ENCODE measurements around the gene FBN2.
"Not testable (repeated sequence)": the region's sequence is repeated elsewhere in the genome, so short reads cannot be mapped to it uniquely, and the experiment has no call there.

Gene FBN2

DNA sequence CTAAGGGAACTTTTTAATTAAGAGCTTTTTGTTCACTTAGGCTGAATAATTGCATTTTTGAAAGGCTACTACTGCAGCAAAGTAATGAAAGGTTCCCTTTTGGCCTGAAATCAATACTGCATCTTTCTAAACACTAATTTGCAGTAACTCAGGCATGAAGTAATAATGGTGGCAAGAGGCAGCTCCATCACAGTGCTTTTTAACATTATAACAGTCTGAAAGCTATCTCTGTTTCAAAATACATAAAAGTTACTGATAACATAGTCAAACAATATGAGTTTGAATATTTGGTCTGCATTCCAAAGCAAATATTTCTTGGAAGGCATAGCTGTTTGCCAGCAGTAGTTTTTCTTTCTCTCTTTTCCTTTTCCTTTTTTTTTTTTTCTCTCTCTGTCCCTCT is 113.4 kb downstream of the FBN2 start:
- no peak for ATAC-seq
- no peak for DNase-seq

DNA sequence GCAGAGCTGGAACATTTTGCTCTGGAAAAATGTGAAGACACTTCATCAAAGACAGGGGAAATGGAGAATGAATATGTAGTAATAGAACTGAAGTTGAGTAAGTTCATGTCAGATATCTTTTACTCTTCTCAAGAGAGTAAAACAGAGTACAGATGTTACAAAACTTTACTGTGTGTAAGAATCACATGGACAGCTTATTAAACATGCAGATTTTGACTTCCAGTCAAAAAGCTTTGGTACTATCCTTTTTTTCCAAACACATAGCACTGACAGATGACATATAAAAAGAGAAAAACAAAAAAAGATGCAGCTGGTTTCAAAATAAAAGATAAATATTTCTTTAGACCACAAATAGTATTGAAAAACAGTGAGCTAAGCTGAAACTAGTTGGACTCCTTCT is 115.4 kb downstream of the FBN2 start:
- DNase-seq (no peak), ATAC-seq (no peak)

DNA sequence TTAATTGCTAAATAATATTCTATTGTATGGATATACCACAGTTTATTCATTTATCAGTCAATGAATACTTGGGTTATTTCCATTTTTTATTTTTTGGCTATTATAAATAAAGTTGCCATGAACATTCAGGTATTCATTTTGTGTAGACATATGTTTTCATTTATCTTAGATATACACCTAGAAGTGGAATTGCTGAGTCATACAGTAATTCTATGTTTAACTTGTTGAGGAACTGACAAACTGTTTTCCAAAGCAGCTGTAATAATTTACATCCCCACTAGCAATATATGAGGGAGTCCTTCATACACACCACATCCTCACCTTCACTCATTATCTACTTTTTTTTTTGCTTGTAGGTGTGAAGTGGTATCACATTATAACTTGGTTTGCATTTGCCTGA is 123.6 kb downstream of the FBN2 start:
- DNase-seq (no peak), ATAC-seq (no peak)

GRCh38 chr5:128413356-128413755 is 124.7 kb downstream of the FBN2 start:
- DNase-seq (no peak), ATAC-seq (no peak)

DNA sequence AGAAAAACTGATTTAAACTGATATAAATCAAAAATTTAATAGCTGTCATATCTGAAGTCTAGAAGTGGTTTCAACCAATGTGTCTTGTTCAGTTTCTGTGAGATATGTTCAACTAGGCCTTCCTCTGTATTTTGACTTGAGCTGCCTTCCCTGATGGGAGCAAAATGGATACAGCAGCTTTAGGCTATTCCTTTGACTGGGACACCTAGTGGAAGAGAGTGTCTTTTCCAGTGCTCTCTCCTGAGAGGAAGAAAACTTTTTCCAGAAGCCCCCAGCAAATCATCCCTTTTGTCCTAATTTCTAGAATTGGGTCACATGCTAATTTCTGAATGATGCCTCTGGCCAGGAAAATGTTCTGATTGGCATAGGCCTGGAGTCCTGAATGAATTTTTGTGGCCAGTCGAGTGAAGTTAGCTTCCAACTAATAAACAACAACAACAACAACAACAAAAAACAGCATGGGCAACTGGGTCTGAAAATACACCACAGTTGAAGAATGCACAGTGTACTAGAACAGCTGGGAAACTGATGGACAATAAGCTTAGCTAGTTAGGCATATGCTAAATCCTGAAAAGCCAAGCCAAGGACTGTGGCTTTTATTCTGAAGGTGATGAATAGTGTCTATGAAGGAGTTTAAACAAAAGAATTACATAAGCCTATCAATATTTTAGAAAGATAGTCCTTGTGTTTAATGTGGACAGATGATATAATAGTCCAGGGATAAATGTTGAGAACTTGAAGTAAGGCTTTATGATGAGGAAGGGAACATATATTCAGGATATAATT is 125.7 kb downstream of the FBN2 start:
- no peak for ATAC-seq
- no peak for DNase-seq

DNA sequence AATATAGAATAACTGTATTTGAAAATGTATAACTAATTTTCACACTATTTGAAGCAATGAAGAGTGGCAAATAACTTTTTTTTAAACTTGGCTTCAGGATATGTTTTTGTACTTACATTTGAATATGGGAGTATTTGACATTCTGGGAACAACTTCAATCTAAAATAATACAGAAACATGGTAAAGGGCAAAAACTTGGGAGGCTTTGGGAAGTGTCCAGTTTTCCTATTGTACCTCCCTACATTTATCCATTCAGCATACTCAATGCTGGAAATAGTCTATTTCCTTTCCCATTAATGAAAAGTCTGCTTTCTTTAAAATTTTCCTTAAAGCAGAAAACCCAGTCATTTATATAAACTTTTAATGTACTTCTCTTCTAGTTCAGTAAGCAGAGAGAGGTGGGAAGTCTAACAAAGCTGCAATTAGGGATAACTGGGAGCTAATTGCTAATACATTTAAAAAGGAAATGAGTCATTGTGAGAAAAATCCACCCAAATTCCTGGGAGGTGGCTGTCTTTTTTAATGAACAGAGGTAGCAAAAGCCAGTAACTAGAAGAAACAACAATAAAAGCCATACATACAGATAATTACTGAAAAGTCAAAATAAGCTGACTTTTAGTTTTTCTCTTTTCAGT is 128.8 kb downstream of the FBN2 start:
- DNase-seq: no peak
- no peak for ATAC-seq

GRCh38 chr5:128408622-128409021 is 129.4 kb downstream of the FBN2 start:
- DNase-seq: no peak
- ATAC-seq: no peak

DNA sequence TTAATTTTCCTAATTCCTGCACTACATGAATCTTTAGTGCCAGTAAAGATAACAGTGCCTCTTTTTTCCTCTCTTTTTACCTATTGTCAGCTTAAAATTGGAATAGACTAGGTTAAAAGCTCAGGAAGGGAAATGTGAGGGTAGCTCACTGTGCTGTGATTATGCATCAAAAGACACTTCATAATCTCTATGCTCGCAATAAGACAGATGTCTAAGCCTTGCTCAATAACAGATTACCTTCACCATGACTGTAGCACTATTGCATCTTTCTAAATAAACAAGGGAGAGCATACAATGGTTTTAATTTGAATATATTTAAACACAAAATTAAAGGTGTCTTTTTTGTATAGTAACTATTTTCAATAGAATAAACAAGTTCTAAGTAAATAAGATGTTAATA is 130.1 kb downstream of the FBN2 start:
- DNase-seq (no peak), ATAC-seq (no peak)

DNA sequence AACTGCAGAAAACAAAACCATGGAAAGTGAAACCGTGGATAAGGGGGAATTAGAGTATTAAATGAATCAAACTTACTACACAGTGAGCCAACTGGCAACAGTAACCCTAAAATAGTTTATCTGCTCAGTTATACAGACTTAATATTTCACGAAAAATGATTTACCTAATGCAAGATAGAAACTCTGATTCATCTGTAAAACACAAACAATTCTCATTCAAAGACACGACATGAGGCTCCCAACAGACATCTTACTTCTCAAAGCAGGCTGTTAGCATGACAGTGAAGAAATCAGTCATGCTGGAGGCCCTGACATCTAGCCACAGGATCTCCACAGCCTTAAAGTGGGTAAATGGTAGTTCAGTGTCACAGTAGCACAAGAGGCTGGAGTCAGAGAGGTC is 131.2 kb downstream of the FBN2 start:
- DNase-seq: no peak
- ATAC-seq: no peak

DNA sequence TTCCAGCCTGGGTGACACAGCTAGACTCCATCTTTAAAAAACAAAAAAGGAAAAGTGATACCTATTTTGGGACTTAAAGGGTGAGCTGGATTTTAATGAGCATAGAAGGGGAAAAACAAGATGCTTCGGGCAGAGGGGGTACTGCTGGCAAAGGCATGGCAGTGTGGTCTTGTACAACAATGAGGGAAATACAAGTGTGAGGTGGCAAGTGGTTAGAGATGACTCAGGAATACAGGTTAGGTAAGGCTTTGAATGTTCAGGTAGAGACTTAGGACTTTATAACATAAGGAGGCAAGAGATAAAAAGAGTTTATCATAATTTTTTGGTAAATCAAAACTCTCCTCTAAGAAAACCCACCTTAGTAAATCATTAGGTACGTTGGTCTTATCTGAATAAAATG is 132.9 kb downstream of the FBN2 start:
- DNase-seq: no peak
- ATAC-seq: no peak

GRCh38 chr5:128403333-128403732 is 134.7 kb downstream of the FBN2 start:
- DNase-seq (no peak), ATAC-seq (no peak)

DNA sequence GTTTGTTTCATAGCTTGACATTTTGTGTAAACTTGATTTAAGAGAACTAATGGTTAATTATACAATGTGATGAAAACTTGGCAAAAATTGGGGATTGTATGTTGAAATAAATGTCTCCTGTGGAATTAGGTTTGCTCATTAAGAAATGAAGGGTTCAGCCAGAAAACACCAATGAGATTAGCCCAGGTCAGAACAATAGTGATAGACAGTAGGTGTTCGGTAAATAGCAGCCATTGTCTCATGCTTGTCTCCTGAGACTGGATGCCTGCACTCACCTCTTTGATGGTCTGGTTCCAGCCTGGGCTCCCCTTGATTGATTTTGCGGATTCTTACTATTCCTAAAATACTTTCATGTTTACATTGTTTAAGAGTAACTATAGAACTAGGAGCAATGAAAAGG is 135.5 kb downstream of the FBN2 start:
- ATAC-seq (no peak), DNase-seq (no peak)

DNA sequence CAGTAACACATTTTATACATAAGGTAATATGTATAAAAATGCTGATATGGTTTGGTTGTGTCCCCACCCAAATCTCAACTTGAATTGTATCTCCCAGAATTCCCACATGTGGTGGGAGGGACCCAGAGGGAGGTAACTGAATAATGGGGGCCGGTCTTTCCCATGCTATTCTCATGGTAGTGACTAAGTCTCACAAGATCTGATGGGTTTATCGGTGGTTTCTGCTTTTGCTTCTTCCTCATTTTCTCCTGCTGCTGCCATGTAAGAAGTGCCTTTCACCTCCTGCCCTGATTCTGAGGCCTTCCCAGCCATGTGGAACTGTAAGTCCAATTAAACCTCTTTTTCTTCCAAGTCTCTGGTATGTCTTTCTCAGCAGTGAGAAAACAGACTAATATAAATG is 137.3 kb downstream of the FBN2 start:
- not testable (repeated sequence) for DNase-seq, ATAC-seq

DNA sequence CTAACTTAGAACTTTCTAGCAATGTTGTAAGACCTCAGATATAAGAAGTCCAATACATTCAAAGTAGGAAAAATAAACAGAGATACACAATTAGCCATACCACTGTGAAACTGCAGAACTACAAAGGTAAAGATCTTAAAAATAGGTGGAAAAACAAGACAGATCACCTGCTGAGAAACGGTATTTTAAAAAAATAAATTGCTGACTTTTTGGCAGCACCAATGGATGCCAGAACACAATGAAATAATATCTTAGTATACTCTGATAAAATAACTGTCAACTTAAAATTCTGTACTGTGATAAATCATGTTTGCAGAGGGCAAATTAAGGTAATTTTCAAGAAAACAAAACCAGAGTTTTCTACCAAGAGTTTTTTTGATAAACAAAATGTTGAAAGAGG is 138.9 kb downstream of the FBN2 start:
- no peak for DNase-seq
- no peak for ATAC-seq

DNA sequence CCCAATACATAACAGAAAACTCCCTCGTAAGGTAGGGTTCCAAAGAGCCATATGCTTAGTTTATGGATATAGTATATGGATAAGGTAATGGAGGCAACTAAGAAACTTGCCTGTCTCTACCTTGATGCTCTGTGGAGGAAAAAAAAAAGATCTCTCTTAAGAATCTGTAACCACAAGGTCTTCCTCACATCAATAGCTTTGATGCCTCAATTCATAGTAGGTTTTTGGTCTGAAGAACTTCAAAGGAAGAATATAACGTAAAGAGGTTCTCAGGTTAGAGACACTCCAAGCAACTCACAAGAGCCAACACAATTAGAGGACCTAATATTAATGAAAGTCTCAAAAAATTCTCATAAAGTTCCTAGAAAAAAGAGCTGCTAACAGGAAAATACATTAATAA is 140.2 kb downstream of the FBN2 start:
- no peak for DNase-seq
- no peak for ATAC-seq

- DNase-seq: no peak
These were observed 143.0 kb downstream of the FBN2 start for GRCh38 chr5:128395073-128395472.

DNA sequence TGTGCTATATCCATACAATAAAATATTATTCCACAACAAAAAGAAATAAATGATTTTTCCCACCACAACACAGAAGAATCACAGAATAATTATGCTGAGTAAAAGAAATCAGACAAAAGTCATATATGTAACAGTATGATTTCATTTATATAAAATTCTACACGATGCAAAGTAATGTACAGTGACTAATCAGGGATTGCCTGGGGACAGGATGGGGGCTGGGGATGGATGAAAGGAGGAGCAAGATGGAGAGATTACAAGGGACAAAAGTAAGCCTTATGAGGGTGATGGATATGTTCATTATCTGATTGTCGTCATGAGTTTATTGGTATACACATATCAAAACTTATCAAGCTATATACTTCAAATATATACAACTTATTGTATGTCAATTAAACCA is 154.0 kb downstream of the FBN2 start:
- DNase-seq: no peak
- ATAC-seq: no peak

More at GRCh38 chr5:128395073-128395472, 143.0 kb downstream of the FBN2 start:
- ATAC-seq: no peak

DNA sequence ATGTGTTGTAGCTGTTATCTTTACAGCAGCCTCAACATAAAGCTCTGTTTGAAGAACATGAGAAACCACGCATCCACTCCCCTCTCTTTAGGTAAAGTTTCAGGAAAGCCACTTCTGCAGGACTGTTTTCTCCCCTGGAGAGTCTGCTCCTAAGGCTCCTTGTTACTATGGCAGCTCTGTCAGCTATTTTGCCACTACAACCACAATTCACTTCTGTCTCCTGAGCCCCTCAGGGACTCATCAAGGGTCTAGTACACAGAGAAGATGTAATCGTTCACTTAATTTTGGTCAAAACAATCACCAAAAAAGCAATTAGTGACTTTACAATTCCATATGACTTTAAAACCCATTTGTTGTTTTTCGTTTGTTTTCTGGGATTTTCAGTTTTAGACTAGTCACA is 157.7 kb downstream of the FBN2 start:
- ATAC-seq (no peak), DNase-seq (no peak)

- ATAC-seq (no peak), DNase-seq (no peak)
These were observed 159.4 kb downstream of the FBN2 start for GRCh38 chr5:128378632-128379031.

- ATAC-seq (no peak), DNase-seq (no peak)
These were observed 159.8 kb downstream of the FBN2 start for GRCh38 chr5:128378196-128378595.

- ATAC-seq (no peak), DNase-seq (no peak)
These were observed 161.5 kb downstream of the FBN2 start for GRCh38 chr5:128376577-128376976.

- DNase-seq: no peak
- ATAC-seq: no peak
These were observed 171.9 kb downstream of the FBN2 start for GRCh38 chr5:128366147-128366546.

- no peak for DNase-seq
- ATAC-seq: no peak
These were observed 175.7 kb downstream of the FBN2 start for GRCh38 chr5:128362370-128362769.

DNA sequence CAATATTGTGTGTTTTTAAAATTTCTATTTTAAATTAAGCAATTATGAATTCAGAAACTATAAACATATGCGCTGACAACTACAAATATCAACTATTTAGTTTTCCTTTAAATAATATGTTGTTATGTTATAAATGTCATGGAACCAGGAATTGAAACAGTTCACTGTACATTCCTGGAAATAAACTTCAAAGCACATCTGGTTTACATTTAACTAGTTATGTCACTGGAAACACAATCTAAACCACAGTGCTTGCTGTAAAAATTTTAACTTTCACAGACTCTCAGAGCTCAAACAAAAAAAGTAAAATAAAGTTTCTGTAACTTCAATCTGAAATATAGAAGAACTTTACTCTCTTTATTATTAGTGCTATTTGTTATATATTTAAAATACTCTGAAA is 179.2 kb downstream of the FBN2 start:
- DNase-seq: no peak

More for the DNA sequence above, 179.2 kb downstream of the FBN2 start:
- no peak for ATAC-seq
